ENCODE results near the gene B4GALT3. TPM values are rescaled to one million over a fixed set of nuclear protein-coding genes. Genes with fewer than 3 reads are reported as not detected.

The B4GALT3 gene
- total and polyA plus RNA-seq, 2 of the 8 experiments (the other 6 are each of a cell fraction or from before 2014, with no cell fraction given) = 42.3 to 43.0 TPM

DNA sequence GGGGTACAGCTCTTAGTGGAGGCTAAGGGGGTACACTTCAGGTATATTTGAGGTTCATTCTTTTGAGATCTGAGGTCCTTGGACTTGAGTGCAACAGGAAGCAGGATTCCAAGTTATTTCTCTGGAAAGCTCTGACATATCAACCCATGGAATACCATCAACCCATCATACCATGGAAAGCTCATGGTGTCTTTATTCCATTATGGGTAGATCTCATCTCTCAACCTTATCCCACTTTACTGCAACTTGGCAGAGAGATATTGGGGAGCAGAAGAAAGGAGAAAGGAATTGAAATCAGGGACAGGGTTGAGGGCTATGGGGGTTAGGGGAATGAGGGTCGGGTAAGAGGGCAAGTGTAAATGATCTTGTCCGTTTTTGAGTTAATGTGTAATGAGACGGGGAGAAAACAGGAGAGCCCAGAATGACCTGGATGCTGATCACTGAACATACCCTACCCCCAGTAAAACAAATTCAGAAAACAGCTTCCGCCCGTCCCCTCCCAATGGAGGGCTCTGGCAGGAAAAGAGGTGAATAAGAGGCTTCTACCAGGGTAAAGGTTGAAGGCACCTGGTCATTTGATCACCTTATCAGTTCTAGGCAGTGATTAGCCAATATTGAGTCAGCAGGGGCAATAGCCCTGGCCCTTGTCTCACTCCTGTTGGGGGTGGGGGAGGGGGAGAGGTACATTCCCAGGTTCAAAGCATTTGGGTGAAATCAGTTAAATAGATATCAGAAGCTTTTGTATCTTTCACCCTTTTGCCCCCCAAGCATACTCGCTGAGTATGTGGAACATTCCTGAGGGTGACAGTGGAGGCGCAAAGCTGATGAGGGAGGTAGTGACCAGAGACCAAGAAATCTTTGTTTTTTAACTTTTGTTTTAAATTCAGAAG lies 46.7 kb upstream of the B4GALT3 start:
- no peak overlapping the region for H3K27ac ChIP-seq (ENCODE audit: low read depth, low read length)
- no peak overlapping the region for H3K56ac ChIP-seq (replicated peaks; ENCODE audit: insufficient read length, low read depth, low read length)
- no peak overlapping the region for H3K14ac ChIP-seq (ENCODE audit: insufficient read length)
- no peak overlapping the region for H2BK5ac ChIP-seq (ENCODE audit: low read depth, low read length)
- peaks cover 8% of the 10 kb centered on the region for H3K23me2 ChIP-seq (ENCODE audit: low read depth, low read length)
- H2BK20ac ChIP-seq (ENCODE audit: low read length) = no peak overlapping the region
- H2BK120ac ChIP-seq (replicated peaks; ENCODE audit: low read depth, low read length) = no peak overlapping the region
- no peak overlapping the region for H4K8ac ChIP-seq (ENCODE audit: extremely low read depth, insufficient read depth, low read length)
- H3K36me3 ChIP-seq (ENCODE audit: control insufficient read depth in 2 of 4, insufficient read depth in 4 of 4, low read length in 3 of 4) = peaks cover 0 to 10% (median 5%) of the 10 kb centered on the region in 4 experiments; a peak in 5 of 8 replicates
- 0 out of 2 replicates have a peak overlapping the region, but pooled peaks have one; percentile 72 for H2BK15ac ChIP-seq (ENCODE audit: low read length)
- no peak overlapping the region for H3K4me2 ChIP-seq (ENCODE audit: insufficient read depth in 1 of 2, low read depth in 2 of 2, low read length in 2 of 2)
- CTCF ChIA-PET (ENCODE audit: partially characterized antibody) = interaction anchor here (1.1 to 23.7 kb wide), 8 partner anchors 19 to 158 kb away, joined by 4 to 427 read pairs (median 96); partner anchors contain the start of genes ADAMTS4 and NDUFS2
- no peak overlapping the region for H3K4ac ChIP-seq (replicated peaks; ENCODE audit: insufficient read length, low read depth, low read length)
- no peak overlapping the region for H4K91ac ChIP-seq (replicated peaks; ENCODE audit: insufficient read length, low read length)
- FAIRE-seq (no peak), DNase-seq (ENCODE audit: low read depth in 1 of 2, low spot score in 2 of 2) (no peak)
- 0 out of 7 replicates have a peak, but pooled peaks cover 0 to 2% (median 0%) of the 10 kb centered on the region in 4 experiments for H3K27me3 ChIP-seq (replicated peaks in 1 of 4; ENCODE audit: control insufficient read depth in 3 of 4, extremely low read depth in 1 of 4, insufficient read depth in 3 of 4, low read length in 3 of 4)
- H4K5ac ChIP-seq (ENCODE audit: insufficient read length, low read depth, low read length) = no peak overlapping the region
- H3K23ac ChIP-seq (ENCODE audit: insufficient read length) = no peak overlapping the region
- no peak overlapping the region for H2AK5ac ChIP-seq (ENCODE audit: low read depth, low read length)
- no peaks in the 10 kb centered on the region for H3K79me2 ChIP-seq (ENCODE audit: control insufficient read depth in 1 of 2, insufficient read depth in 2 of 2, low read length in 2 of 2)
- H3K9ac ChIP-seq (replicated peaks in 1 of 4; ENCODE audit: extremely low read depth in 1 of 4, low read depth in 3 of 4, low read length in 3 of 4) = no peak overlapping the region
- no peak overlapping the region for H3K4me3 ChIP-seq (ENCODE audit: extremely low read depth in 1 of 4, insufficient read depth in 2 of 4, low read depth in 3 of 4, low read length in 4 of 4)
- H2BK12ac ChIP-seq (ENCODE audit: low read depth, low read length) = no peak overlapping the region
- no peaks in the 10 kb centered on the region for H3K79me1 ChIP-seq (ENCODE audit: low read depth, low read length)
- no peak overlapping the region; the same call in 1 of the 2 replicates for H3K18ac ChIP-seq (ENCODE audit: extremely low read depth, low read length)
- POLR2A ChIA-PET (ENCODE audit: partially characterized antibody) = interaction anchor here (0.9 to 9.9 kb wide), 4 partner anchors 22 to 96 kb away, joined by 3 to 82 read pairs (median 4); partner anchors contain the start of genes ADAMTS4 and NDUFS2
- no peaks in the 10 kb centered on the region for H4K20me1 ChIP-seq (replicated peaks in 1 of 2; ENCODE audit: control insufficient read depth in 1 of 2, insufficient read depth in 2 of 2, low read length in 2 of 2)
- no peak overlapping the region for H2AFZ ChIP-seq (ENCODE audit: low read length)
- 93% methylated on average over 7 of the region's 7 CpGs; no CpG with 5 or more reads in 1 of the 2 experiments for WGBS, 2 experiments (ENCODE audit: extremely low coverage in 1 of 2, insufficient coverage in 1 of 2, insufficient read length in 1 of 2, insufficient replicate concordance in 2 of 2, low coverage in 1 of 2, low lambda C conversion rate in 2 of 2, missing lambda C conversion rate in 1 of 2)
- no peaks in the 10 kb centered on the region for H3K9me3 ChIP-seq (ENCODE audit: insufficient read depth in 2 of 2, low read depth in 1 of 2, low read length in 1 of 2)
- peaks cover 2 to 6% (median 4%) of the 10 kb centered on the region in 4 experiments for H3K4me1 ChIP-seq (replicated peaks in 1 of 4; ENCODE audit: control insufficient read depth in 3 of 4, insufficient read depth in 4 of 4, low read length in 3 of 4)
- TF ChIP-seq POLR2AphosphoS5 (IDR thresholded peaks at IDR 0.05; ENCODE audit: low read depth, low read length) = no peak
- TF ChIP-seq GABPA (IDR thresholded peaks at IDR 0.05; ENCODE audit: borderline replicate concordance, insufficient read depth, low read length) = no peak
- TF ChIP-seq SAP30 (IDR thresholded peaks at IDR 0.05; ENCODE audit: insufficient read depth, insufficient replicate concordance, low read length) = no peak
- no peak for TF ChIP-seq TCF12 (IDR thresholded peaks at IDR 0.05; ENCODE audit: low read depth, low read length)
- TF ChIP-seq BCL11A (IDR thresholded peaks at IDR 0.05; ENCODE audit: low read depth in 2 of 2, low read length in 2 of 2) = no peak
- no peak for TF ChIP-seq SUZ12 (IDR thresholded peaks at IDR 0.05; ENCODE audit: low read length)
- no peak for TF ChIP-seq ASH2L (IDR thresholded peaks at IDR 0.05; ENCODE audit: low read length)
- TF ChIP-seq SRF (IDR thresholded peaks at IDR 0.05; ENCODE audit: low read depth, low read length) = no peak
- TF ChIP-seq SIX5 (IDR thresholded peaks at IDR 0.05; ENCODE audit: low read depth, low read length) = no peak
- TF ChIP-seq SP2 (IDR thresholded peaks at IDR 0.05; ENCODE audit: low read length) = no peak
- TF ChIP-seq BRCA1 (IDR thresholded peaks at IDR 0.05; ENCODE audit: low read depth, low read length) = no peak
- no peak for TF ChIP-seq HDAC2 (IDR thresholded peaks at IDR 0.05; ENCODE audit: borderline replicate concordance in 1 of 2, low read depth in 2 of 2, low read length in 2 of 2)

All from H1 (cell line).